HT1080 (cell line): ENCODE data around the gene C8G. TPM values are rescaled to one million over a fixed set of nuclear protein-coding genes. Genes with fewer than 3 reads are reported as not detected.

ENCODE experiments used
- DNase-seq: peaks from one replicate; pipeline ENCODE4 v3.0.0-alpha.2; 2015; ENCODE audit warnings: low read depth
- total RNA-seq: library from RNA; depleted of rRNA; stranded (reverse); fragments of >200 nt; shearing (Covaris generic); gene quantifications from 2 replicates; pipeline ENCODE4 v1.2.3, GENCODE V29; 2014

The C8G gene
- total RNA-seq, 1 experiment from 2014 or later: 0.47 TPM

GRCh38 chr9:136940526-136941230 lies 4.4 kb upstream of the C8G start:
- no peak for DNase-seq

DNA sequence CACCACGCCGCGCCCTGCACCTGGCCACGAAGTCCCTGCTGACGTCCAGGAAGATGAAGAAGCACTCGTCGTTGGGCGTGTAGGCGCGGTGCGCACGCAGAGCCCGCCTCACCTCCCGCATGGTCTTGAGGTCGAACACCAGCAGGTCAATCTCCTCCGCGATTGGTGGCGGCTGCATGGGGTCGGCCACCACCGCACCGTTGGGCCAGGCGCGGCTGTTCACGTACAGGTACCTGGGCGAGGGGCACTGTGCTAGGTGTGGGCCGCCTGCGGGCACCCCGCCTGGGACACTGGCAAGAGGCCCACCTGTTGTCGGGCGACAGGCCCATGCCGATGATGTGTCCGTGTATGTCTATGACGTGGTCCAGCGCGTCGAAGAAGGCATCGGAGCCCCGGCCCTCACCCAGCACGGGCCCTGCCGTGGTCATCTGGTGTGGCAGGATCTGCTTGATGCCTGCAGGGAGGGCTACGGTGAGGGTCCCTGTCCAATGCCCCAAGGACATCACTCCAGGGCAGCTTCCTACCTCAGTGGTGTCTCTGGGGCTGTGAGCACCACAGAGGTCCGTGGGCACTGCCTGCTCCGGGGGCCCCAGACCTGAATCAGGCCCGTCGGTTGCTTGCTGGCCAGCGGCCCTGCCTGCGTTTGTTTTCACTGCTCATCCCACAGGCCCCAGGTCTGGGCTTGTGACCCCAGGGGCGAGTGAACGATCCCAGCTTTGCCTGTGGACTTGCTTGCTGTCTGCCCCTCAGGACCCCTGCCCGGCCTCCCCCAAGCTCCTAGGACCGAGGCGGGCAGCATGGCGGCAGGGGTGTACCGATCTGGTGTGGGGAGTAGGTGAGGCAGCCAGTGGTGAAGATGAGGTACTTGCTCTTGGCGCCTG lies 3.6 kb upstream of the C8G start:
- DNase-seq: no peak

GRCh38 chr9:136942112-136942880 lies 2.7 kb upstream of the C8G start:
- no peak for DNase-seq

GRCh38 chr9:136942881-136943230 lies 2.2 kb upstream of the C8G start:
- DNase-seq: no peak

- no peak for DNase-seq
Measured at GRCh38 chr9:136943291-136944211, 1.5 kb upstream of the C8G start.

DNA sequence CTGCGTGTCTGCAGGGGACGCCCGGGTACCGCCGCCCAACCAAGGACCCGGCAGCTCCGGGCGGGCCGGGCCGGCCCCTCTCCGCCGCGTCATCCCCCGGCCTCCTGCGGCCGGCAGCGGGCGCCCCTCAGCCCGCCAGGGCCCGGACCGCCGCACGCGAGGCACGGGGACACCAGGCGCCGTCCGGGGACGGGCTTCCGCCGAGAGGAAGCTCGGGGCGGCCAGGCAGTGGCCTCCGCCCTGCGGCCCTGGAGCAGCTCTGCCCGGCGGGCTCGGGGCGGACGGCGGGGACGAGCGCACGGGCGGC lies 878 bp upstream of the C8G start:
- DNase-seq: peak; percentile 32

DNA sequence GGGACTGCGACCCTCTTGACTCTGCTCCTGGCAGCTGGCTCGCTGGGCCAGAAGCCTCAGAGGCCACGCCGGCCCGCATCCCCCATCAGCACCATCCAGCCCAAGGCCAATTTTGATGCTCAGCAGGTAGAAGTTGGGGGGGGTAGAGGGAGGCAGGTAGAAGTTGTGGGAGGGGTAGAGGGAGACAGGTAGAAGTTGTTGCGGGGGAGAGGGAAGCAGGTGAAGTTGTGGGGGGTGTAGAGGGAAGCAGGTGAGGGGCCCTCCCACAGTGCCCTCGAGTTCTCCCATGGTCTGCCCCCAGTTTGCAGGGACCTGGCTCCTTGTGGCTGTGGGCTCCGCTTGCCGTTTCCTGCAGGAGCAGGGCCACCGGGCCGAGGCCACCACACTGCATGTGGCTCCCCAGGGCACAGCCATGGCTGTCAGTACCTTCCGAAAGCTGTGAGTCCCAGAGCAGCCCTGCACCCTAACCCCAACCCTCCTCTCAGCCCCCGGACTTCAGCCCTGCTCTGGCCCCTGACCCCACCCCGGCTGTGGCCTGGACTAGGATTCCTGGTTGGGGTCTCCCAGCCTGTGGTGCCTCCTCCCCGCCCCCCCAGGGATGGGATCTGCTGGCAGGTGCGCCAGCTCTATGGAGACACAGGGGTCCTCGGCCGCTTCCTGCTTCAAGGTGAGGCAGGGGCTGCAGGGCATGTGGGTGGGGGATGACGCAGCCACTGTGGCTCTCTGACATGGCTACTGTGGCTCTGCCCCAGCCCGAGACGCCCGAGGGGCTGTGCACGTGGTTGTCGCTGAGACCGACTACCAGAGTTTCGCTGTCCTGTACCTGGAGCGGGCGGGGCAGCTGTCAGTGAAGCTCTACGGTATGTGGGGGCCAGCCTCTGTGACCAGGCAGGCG lies 537 bp downstream of the C8G start:
- DNase-seq: no peak

DNA sequence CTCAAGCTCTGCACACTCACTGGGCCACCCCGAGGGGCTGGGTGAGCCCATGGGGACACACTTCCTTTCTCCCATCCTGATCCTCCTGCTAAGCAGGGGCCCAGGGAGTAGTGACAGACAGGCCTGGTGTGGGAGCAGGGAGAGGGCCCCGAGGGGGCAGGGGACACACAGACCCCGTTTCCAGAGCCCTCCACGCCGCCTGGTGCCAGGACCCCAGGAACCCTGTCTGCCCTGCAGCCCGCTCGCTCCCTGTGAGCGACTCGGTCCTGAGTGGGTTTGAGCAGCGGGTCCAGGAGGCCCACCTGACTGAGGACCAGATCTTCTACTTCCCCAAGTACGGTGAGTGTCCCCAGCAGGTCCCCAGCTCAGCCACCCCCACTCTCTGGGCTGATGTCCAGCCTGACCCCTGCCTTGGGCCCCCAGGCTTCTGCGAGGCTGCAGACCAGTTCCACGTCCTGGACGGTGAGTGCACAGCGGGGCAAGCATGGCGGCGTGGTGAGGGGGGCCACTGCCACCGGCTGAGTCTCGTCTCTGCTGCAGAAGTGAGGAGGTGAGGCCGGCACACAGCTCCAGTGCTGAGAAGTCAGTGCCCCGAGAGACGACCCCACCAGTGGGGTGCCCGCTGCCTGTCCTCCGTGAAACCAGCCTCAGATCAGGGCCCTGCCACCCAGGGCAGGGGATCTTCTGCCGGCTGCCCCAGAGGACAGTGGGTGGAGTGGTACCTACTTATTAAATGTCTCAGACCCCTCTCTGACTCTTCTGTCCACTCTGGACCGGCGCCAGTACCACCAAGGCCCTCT lies 1.4 kb downstream of the C8G start:
- DNase-seq: no peak

- no peak for DNase-seq
Measured at GRCh38 chr9:136947028-136947891, 2.2 kb downstream of the C8G start.

GRCh38 chr9:136947955-136948510 lies 3.0 kb downstream of the C8G start:
- peak; percentile 42 for DNase-seq

DNA sequence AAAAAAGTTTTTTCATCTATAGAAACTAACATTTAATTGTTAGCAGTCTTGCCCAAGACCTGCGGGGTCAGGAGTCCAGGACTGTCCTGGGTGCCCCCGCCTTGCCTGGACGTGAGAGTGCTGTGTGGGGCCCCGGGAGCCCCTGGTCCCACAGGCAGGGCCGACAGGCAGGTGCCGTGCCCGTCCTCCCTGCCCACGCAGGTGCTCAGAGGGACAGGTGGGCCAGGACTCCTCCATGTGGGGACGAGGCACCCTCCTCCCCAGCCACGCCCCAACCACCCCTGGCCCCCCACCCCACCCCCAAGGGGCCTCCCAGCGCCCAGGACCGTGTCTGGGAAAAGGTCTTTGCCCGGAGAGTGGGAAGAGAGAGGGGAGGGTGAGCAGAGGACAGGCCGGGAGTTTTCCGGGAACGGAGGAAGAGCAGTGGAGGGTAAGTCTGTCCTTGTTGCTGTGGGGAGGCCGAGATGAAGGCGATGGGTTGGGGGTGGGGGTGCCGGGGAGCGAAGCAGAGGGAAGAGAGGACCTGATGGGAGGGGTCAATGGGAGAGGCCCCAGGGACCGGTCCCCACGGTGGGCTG lies 4.3 kb downstream of the C8G start:
- no peak for DNase-seq

- peak; percentile 76 for DNase-seq
Measured at GRCh38 chr9:136949817-136950655, 5.0 kb downstream of the C8G start.

GRCh38 chr9:136950656-136951276 lies 5.7 kb downstream of the C8G start:
- DNase-seq: peak; percentile 20

- no peak for DNase-seq
Measured at GRCh38 chr9:136951541-136952320, 6.7 kb downstream of the C8G start, which contains the start of gene LCN12. Gene LCN12 (plus strand): TSS chr9:136952273. CDS start chr9:136952328, 55 bp downstream.

- DNase-seq: no peak
Measured at GRCh38 chr9:136952321-136952850, 7.3 kb downstream of the C8G start.
